HG03103 (cell line): ENCODE results near the gene SLAMF6.

Experiments
- ATAC-seq: cut with Tn5 transposase; IDR thresholded peaks from one replicate; pipeline ENCODE4 v1.9.1; 2021; ENCODE audit warnings: low read depth; ENCODE audit not compliant: unreplicated experiment

Gene SLAMF6

DNA sequence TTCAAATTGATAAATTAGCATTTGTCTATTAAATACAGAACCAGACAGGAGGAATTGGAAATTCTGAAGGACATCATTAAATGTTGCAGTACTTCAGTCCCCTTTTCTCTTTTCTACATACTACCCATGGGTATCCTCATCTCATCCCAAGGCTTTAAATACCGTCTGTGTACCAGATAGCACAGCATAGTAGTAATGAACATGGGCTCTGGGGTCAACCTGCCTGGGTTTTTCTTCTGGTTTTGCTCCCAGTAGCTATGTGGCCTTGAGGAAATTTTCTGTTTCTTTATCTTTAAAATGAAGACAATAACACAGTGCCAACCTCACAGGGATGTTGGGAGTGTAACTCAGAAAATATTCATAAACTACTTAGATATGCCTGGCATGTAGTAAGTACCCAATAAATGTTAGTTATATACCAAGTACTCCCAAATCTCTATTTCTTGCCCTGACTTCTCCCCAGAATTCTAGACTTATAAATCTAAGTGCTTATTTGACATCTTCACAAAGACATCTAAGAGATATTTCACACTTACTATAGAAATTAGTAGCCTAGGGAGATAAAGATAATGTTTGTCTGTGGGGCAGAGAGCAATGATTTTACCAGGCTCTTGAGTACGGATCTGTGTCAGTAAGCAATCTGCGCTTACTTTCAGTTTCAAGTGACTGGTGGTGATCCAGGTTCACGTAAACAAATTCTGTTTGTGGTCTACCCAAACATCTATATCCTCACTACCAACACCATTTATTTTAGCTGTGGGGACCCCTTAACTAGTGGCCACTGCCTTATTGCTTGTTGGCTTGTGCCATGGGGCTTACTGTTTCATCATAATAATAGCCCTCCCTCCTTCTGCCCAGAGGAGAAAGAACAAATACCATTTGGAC lies 85.4 kb downstream of the SLAMF6 start:
- no peak for ATAC-seq

DNA sequence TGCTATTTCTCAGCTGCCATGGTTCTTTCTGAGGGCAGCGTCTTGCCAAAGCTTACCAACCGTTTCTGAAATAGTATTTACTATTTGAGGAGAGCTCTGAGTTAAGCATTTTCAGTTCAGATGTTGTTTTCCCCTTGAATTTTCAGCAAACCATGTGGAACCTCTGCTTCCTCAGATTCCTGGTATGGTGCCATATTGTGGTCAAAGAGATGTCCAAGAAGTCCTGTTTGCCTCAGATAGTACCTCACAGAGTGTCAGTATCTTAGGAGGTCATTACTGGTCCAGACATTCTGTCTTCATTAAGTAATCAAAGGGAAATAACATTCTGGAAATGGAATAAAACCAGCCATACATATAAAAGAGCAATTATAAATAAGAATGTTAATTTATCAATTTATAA lies 86.1 kb downstream of the SLAMF6 start:
- no peak for ATAC-seq
